Uterus (tissue), 4 donors: ENCODE data around the gene ISL2. TPM values are rescaled to one million over a fixed set of nuclear protein-coding genes. Genes with fewer than 3 reads are reported as not detected.

Experiments
- DNase-seq, 2 donors: peaks; one replicate each; pipeline ENCODE4 v3.0.0-alpha.2; 2019 to 2020
- H3K27ac ChIP-seq, 2 donors: fragments of 200-600 bp; sonication (generic); 1 replicate in 1 of 2; 2 replicates in 1 of 2; pipeline ENCODE4 v1.5.1; 2016 to 2018
- H3K27me3 ChIP-seq, 2 donors: fragments of 200-600 bp; sonication (generic); one replicate each; pipeline ENCODE4 v1.5.1; 2018 to 2019; ENCODE audit warnings: control low read depth in 1 of 2
- H3K36me3 ChIP-seq, 2 donors: fragments of 200-600 bp; sonication (generic); one replicate each; pipeline ENCODE4 v1.5.1; 2019; ENCODE audit warnings: control low read depth in 1 of 2
- H3K4me1 ChIP-seq, 2 donors: fragments of 200-600 bp; sonication (generic); one replicate each; pipeline ENCODE4 v1.5.1; 2018 to 2019; ENCODE audit warnings: control low read depth in 1 of 2
- H3K4me3 ChIP-seq, 2 donors: fragments of 200-600 bp; sonication (generic); 1 replicate in 1 of 2; 2 replicates in 1 of 2; pipeline ENCODE4 v1.5.1; 2018 to 2019; ENCODE audit warnings: mild to moderate bottlenecking in 1 of 2
- H3K9me3 ChIP-seq, 2 donors: fragments of 200-600 bp; sonication (generic); one replicate each; pipeline ENCODE4 v1.5.1; 2019; ENCODE audit warnings: control low read depth in 1 of 2
- CTCF ChIP-seq, 4 experiments: fragments of 200-600 bp in 2 of 4; fragments of 450-650 bp in 2 of 4; sonication (generic) in 2 of 4; IDR thresholded peaks; one replicate each; pipeline ENCODE4 v1.5.1; 2016 to 2019; ENCODE audit warnings: antibody characterized with exemption in 4 of 4, mild to moderate bottlenecking in 2 of 4, moderate library complexity in 1 of 4
- POLR2A ChIP-seq, 2 donors: fragments of 450-650 bp; IDR thresholded peaks; one replicate each; pipeline ENCODE4 v1.6.1; 2016; ENCODE audit warnings: antibody characterized with exemption in 2 of 2, mild to moderate bottlenecking in 1 of 2, moderate library complexity in 1 of 2
- intact Hi-C: fragments of 100-400 bp; cut with DNase I; formaldehyde crosslinking; loops from one replicate; pipeline ENCODE4 v1.15.1; 2023; ENCODE audit warnings: low total_unique reads
- total RNA-seq, 4 donors: library from RNA; depleted of rRNA in 3 of 4; stranded (reverse); fragments of >200 nt in 3 of 4; gene quantifications; one replicate each; pipeline versions ENCODE4 v1.1.0 to v1.2.4, GENCODE V29; 2014 to 2023
- donor health status: DM: yes; HTN: yes; CAD: no.

ISL2 gene
- total RNA-seq, 4 donors from 2014 or later, result 0.48 TPM; not detected in 3

GRCh38 chr15:76340803-76341365 lies 4.3 kb downstream of the ISL2 start:
- no peak overlapping the region for H3K27ac ChIP-seq
- no peak overlapping the region for H3K4me3 ChIP-seq
- H3K27me3 ChIP-seq, result peaks cover 81 to 86% of the 10 kb centered on the region in 2 donors
- no peak for DNase-seq
- peaks cover 0 to 43% of the 10 kb centered on the region in 2 donors for H3K4me1 ChIP-seq
- intact Hi-C loops, result no loop called here
- H3K36me3 ChIP-seq, result no peaks in the 10 kb centered on the region
- TF ChIP-seq POLR2A (IDR thresholded peaks at IDR 0.05) (no peak), CTCF (IDR thresholded peaks at IDR 0.05) (no peak)
- no peaks in the 10 kb centered on the region for H3K9me3 ChIP-seq

GRCh38 chr15:76341366-76342057 lies 4.9 kb downstream of the ISL2 start:
- intact Hi-C loops, result no loop called here
- DNase-seq, result no peak
- Histone ChIP-seq H3K27me3 (peaks cover 82 to 86% of the 10 kb centered on the region in 2 donors), H3K9me3 (no peaks in the 10 kb centered on the region), H3K4me1 (peaks cover 0 to 45% of the 10 kb centered on the region in 2 donors), H3K4me3 (no peak overlapping the region), H3K27ac (no peak overlapping the region), H3K36me3 (no peaks in the 10 kb centered on the region)
- TF ChIP-seq CTCF (IDR thresholded peaks at IDR 0.05) (no peak), POLR2A (IDR thresholded peaks at IDR 0.05) (no peak)

- intact Hi-C loops, result no loop called here
- H3K9me3 ChIP-seq, result no peaks in the 10 kb centered on the region
- peaks cover 81 to 86% of the 10 kb centered on the region in 2 donors for H3K27me3 ChIP-seq
- H3K4me3 ChIP-seq, result no peak overlapping the region
- peaks cover 0 to 48% of the 10 kb centered on the region in 2 donors for H3K4me1 ChIP-seq
- H3K27ac ChIP-seq, result no peak overlapping the region
- TF ChIP-seq CTCF (IDR thresholded peaks at IDR 0.05) (no peak), POLR2A (IDR thresholded peaks at IDR 0.05) (no peak)
- no peaks in the 10 kb centered on the region for H3K36me3 ChIP-seq
- DNase-seq, result no peak
Measured at GRCh38 chr15:76342058-76342381, 5.4 kb downstream of the ISL2 start.

- intact Hi-C loops, result no loop called here
- Histone ChIP-seq H3K4me1 (peaks cover 0 to 48% of the 10 kb centered on the region in 2 donors), H3K36me3 (no peaks in the 10 kb centered on the region), H3K4me3 (no peak overlapping the region), H3K27ac (no peak overlapping the region), H3K27me3 (peaks cover 80 to 86% of the 10 kb centered on the region in 2 donors), H3K9me3 (no peaks in the 10 kb centered on the region)
- DNase-seq, result no peak
- TF ChIP-seq POLR2A (IDR thresholded peaks at IDR 0.05) (no peak), CTCF (IDR thresholded peaks at IDR 0.05) (no peak)
Measured at GRCh38 chr15:76342382-76343201, 6.0 kb downstream of the ISL2 start.
